ENCODE results near the gene IL36A. TPM values are rescaled to one million over a fixed set of nuclear protein-coding genes. Genes with fewer than 3 reads are reported as not detected.

The IL36A gene
- total RNA-seq, 1 experiment from 2014 or later: not detected

DNA sequence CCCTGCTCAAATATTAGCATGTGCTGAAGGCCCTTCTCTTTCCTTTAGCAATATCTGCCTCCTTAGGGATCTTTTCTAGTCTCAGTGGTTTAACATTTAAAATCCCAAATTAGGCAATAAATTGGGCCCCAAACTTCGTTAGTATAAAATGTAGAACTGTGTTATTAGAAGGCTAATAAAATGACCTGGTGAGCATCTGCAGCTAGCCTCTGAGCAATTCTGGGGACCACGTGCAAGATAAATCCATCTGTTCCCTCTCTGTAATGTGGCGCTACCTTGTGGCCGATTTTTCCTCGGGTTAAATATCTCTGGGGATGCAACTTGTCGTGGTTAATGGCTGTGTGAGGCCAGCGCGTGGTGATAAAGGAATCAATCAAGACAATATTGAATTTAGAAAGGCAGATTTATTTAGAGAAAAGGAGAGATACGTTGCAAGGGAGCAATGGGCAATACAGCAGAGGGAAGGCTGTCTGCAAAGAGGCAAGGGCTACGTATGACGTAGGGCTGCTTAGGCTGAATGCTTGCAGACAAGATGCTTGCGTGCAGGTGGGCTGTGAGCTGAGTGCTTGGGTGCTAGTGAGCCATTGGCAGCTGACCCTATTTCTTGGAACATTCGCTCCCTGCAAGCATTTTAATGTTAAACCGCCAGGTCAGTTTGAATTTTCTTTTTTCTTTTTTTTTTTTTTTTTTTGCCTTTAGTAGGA, 46.0 kb upstream of the IL36A start:
- H3K27ac ChIP-seq (ENCODE audit: low read depth, low read length, poor library complexity, severe bottlenecking): no peak overlapping the region
- BruUV-seq (replicated peaks): no TSS peak
- intact Hi-C loops (cut with micrococcal nuclease; ENCODE audit: unreplicated experiment): loop anchor here (1.0 to 5.0 kb wide), 2 partner anchors 332 to 359 kb away; no protein-coding TSS in a partner anchor
- no peaks in the 10 kb centered on the region for H3K36me3 ChIP-seq (ENCODE audit: insufficient read depth, low read length, poor library complexity, severe bottlenecking)
- DNase-seq (ENCODE audit: low spot score): peak; percentile 19
- TF ChIP-seq, protein P1, sequence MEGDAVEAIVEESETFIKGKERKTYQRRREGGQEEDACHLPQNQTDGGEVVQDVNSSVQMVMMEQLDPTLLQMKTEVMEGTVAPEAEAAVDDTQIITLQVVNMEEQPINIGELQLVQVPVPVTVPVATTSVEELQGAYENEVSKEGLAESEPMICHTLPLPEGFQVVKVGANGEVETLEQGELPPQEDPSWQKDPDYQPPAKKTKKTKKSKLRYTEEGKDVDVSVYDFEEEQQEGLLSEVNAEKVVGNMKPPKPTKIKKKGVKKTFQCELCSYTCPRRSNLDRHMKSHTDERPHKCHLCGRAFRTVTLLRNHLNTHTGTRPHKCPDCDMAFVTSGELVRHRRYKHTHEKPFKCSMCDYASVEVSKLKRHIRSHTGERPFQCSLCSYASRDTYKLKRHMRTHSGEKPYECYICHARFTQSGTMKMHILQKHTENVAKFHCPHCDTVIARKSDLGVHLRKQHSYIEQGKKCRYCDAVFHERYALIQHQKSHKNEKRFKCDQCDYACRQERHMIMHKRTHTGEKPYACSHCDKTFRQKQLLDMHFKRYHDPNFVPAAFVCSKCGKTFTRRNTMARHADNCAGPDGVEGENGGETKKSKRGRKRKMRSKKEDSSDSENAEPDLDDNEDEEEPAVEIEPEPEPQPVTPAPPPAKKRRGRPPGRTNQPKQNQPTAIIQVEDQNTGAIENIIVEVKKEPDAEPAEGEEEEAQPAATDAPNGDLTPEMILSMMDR (conservative IDR thresholded peaks at IDR 0.05; ENCODE audit: low read depth, low read length): peak; percentile 43; the same call in 1 of the 2 replicates
- no peak for TF ChIP-seq EZH2 (IDR thresholded peaks at IDR 0.05; ENCODE audit: borderline replicate concordance, low read depth, low read length, poor library complexity, severe bottlenecking)
- no peaks in the 10 kb centered on the region for H3K4me1 ChIP-seq (ENCODE audit: insufficient read depth, low read length, poor library complexity, severe bottlenecking)
- H3K27me3 ChIP-seq (replicated peaks; ENCODE audit: insufficient read depth, low read depth, low read length, poor library complexity): no peaks in the 10 kb centered on the region
- ChIA-PET POLR2A (ENCODE audit: low non-redundant PET) (no interaction called here), CTCF (interaction anchor here (0.5 to 1.0 kb wide), 8 partner anchors 9 to 333 kb away, joined by 3 to 18 read pairs (median 4); no protein-coding TSS in a partner anchor)
- no peak overlapping the region for H3K4me3 ChIP-seq (ENCODE audit: low read depth, low read length, poor library complexity, severe bottlenecking)
- no peaks in the 10 kb centered on the region for H3K9me3 ChIP-seq (ENCODE audit: low read depth, low read length, poor library complexity, severe bottlenecking)

DNA sequence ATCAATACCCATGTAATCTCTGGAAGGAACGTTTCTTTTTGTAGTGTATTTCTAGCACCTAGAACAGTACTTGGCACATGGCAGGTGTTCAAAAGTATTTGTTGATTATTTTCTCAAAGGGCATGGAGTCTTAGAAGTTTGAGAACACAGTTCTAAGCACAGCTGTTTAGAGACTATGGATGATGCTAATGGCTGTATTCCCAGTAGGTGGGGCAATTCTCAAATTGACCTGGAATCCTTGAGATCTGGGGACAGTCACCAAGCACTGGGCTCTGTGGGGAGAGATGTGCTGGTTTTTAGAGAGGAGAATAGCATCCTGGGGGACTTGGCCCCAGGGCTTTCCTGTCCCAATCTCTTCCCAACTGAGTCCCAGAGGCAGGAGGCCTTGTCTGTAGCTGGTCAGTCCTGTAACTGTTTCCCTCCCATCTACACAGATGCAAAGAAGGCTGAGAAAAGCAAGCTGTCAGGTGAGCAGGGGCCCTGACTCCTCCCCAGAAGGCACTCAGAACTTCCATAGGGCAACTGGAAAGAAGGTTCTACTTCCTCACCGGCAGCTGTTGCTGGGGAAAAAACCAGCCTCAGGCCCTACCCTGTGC, 44.9 kb upstream of the IL36A start:
- ChIA-PET CTCF (interaction anchor here (0.6 to 0.7 kb wide), 2 partner anchors 178 to 210 kb away, joined by 3 to 18 read pairs; no protein-coding TSS in a partner anchor), POLR2A (ENCODE audit: low non-redundant PET) (no interaction called here)
- DNase-seq (ENCODE audit: low spot score): no peak
- Histone ChIP-seq H3K36me3 (ENCODE audit: insufficient read depth, low read length, poor library complexity, severe bottlenecking) (no peaks in the 10 kb centered on the region), H3K4me3 (ENCODE audit: low read depth, low read length, poor library complexity, severe bottlenecking) (no peak overlapping the region), H3K27ac (ENCODE audit: low read depth, low read length, poor library complexity, severe bottlenecking) (no peak overlapping the region), H3K9me3 (ENCODE audit: low read depth, low read length, poor library complexity, severe bottlenecking) (no peaks in the 10 kb centered on the region), H3K4me1 (ENCODE audit: insufficient read depth, low read length, poor library complexity, severe bottlenecking) (no peaks in the 10 kb centered on the region), H3K27me3 (replicated peaks; ENCODE audit: insufficient read depth, low read depth, low read length, poor library complexity) (peaks cover 3% of the 10 kb centered on the region)
- BruUV-seq (replicated peaks): no TSS peak
- TF ChIP-seq, protein P1 (conservative IDR thresholded peaks at IDR 0.05; ENCODE audit: low read depth, low read length): peak; percentile 27; the same call in 1 of the 2 replicates
- TF ChIP-seq EZH2 (IDR thresholded peaks at IDR 0.05; ENCODE audit: borderline replicate concordance, low read depth, low read length, poor library complexity, severe bottlenecking): no peak
- intact Hi-C loops (cut with micrococcal nuclease; ENCODE audit: unreplicated experiment): no loop called here

DNA sequence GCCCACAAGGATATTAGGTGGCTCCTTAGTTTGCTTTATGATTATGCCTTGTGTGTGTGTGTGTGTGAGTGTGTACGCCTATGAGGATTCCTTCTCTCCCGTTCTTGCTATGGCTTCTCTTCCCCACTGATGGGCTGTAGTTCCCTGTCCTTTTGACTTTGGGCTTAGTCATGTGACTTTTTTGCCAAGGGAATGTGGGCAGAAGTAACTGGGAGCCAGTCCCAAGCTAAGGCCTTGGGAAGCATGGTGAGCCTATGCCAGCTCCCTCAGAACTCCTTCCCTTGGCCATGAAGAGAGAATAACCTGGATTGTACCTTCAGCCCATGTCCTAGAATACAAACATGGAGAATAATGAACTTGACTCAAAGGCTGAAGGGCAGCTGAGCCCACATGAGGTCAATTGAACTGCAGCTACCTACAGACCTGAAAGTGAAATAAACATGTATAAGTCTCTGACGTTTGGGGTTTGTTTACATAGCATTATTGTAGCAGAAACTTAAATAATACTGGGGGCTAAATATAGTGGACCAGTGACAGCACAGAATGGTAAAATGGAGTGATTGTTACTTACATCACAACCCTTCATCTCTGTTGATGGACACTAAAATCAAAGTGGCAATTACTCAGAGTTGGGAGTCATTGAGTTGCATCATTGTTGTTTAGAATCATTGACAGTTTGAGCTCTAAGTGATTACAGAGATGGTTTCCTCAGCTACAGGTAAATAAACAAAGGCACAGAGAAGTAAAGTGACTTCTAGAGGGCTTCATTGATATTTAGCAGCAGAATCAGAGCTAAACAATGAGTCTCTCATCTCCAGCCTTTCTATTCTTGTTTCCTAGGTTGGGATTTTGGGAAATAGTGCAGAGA, 42.7 kb upstream of the IL36A start:
- ChIA-PET CTCF (no interaction called here), POLR2A (ENCODE audit: low non-redundant PET) (interaction anchor here (0.6 kb wide), 1 partner anchor 150 kb away, joined by 3 read pairs; no protein-coding TSS in a partner anchor)
- TF ChIP-seq, protein P1 (conservative IDR thresholded peaks at IDR 0.05; ENCODE audit: low read depth, low read length): no peak
- TF ChIP-seq EZH2 (IDR thresholded peaks at IDR 0.05; ENCODE audit: borderline replicate concordance, low read depth, low read length, poor library complexity, severe bottlenecking): no peak
- peaks cover 16% of the 10 kb centered on the region for H3K27me3 ChIP-seq (replicated peaks; ENCODE audit: insufficient read depth, low read depth, low read length, poor library complexity)
- no peak for DNase-seq (ENCODE audit: low spot score)
- no peak overlapping the region for H3K27ac ChIP-seq (ENCODE audit: low read depth, low read length, poor library complexity, severe bottlenecking)
- no TSS peak for BruUV-seq (replicated peaks)
- H3K4me1 ChIP-seq (ENCODE audit: insufficient read depth, low read length, poor library complexity, severe bottlenecking): no peaks in the 10 kb centered on the region
- H3K4me3 ChIP-seq (ENCODE audit: low read depth, low read length, poor library complexity, severe bottlenecking): no peak overlapping the region
- no peaks in the 10 kb centered on the region for H3K36me3 ChIP-seq (ENCODE audit: insufficient read depth, low read length, poor library complexity, severe bottlenecking)
- intact Hi-C loops (cut with micrococcal nuclease; ENCODE audit: unreplicated experiment): no loop called here
- H3K9me3 ChIP-seq (ENCODE audit: low read depth, low read length, poor library complexity, severe bottlenecking): no peaks in the 10 kb centered on the region

Data from A673 (cell line).